Measurements from ENCODE around the gene MCAM.

Gene MCAM

DNA sequence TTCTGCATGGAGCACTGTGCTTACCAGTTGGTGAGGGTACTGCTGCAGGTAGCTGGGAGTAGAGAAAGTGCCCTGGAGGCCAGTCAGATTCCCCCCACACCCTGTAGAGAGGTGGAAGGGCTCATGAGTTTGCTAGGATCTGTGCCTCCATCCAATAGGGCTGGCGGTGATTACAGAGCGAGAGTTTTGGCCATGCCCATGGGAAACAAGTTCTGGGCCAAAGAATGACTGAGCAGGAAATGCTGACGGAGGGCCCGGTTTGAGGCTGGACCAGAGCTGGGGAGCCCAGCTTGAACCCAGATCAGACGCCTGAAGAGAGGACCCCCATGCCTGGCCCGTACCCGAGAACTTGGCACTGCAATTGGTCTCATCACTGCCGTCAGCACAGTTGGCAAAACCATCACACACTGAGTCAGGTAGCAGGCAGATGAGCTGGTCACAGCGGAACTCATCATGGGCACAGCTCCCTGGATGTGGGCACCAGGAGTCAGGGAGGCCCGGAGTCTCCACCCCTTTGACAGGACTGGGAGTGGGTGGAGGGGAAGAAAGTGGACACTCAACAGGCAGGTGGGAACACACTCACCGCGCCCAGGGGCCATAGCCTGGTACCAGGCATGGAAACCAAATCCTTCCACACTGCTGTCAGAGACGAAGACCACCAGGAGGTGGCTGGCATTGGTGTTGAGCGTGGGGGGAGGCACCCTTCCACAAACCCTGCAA is 27.5 kb upstream of the MCAM start:
- no peak for DNase-seq

DNA sequence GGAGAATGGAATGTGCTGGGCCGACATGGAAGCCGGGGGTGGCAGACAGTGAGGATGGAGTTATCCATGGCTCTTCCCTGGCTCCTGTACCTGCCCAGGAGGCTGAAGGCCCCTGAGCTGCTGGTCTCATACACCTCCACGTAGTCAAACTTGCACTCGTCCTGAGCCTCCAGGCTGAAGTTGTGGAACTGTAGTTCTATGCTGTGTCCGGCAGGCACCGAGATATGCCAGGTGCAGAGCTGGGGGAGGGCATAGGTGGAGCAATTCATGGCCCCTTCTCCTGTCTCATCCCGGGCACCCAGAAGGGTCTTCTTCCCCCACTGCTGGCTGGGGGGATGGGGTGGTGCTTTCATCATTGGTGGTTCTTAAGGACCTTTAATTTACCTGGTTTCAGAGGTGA is 26.8 kb upstream of the MCAM start:
- no peak for DNase-seq

DNA sequence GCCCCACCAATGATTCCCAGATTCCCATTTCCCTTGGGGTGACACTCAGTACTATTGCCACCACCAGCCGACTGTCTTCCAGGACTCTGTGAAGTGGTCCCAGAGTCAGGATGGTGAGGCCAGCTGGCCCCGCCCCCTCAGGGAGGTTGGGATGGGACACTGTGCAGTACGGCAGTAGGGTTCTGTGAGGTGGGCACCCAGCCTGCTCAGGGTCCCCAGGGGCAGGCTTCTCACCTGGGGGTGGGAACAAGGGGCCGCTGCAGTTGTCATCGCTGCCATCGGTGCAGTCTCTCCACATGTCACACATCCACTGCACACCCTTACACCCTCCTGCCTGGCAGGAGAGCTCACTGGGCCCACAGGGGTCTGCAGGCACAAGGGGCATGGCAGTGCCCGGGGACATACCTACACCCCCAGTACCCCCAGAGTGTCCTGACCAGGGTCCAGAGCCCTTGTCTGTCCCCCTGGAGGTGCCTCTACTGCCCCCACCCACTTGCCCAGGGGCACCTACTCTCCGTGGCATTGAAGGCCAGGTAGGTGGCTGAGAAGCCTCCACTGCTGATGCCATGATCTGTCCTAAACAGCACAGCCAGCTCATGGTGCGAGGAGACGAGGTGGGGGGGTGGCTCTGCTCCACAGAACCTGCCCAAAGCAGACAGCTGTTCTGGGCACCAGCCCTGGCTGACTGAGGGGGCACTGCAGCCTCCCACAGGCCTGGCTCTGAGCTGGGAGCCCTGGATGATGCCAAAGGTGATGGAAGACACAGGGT is 25.6 kb upstream of the MCAM start:
- no peak for DNase-seq

- no peak for DNase-seq
Observed at GRCh38 chr11:119342023-119342300, 25.0 kb upstream of the MCAM start.

DNA sequence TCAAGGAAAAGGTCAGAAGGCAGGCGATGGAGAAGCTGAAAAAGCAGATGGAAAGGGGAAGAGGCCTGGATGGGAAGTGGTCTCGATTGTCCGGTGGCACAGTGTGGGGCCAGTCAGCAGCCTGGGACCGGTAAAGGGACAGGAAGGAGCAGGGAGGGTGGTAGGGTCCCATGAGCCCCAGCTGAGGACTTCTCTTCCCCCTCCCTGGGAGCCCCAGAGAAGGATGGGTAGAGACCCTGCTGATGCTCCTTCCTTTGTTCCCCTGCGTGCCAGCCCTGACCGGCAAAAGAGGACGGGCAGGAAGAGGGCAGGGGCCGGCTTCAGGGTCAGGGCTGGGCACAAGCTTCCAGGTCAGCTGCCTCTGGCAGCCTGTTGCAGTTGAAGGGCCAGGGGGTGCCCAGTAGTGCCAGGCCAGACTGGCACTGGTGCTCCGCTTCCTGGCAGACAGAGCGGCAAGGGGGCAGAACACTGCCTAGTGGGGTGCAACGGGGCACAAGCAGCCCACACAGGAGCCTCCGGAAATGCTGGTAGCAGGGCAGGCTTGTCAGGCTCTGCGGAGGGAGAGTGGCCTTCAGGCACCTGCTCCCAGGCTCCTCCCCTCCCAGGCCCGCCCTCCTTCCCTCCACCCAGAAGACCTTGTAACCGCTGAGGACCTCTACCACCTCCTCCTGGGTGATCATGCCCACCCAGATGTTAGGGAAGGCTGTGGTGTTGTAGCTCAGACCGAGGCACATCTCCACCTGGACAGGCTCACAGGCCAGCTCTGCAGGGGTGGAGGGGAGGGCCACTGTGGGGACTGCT is 24.5 kb upstream of the MCAM start:
- no peak for DNase-seq

- no peak for DNase-seq
Observed at GRCh38 chr11:119340335-119341221, 23.6 kb upstream of the MCAM start, which contains the start of gene C1QTNF5. Gene C1QTNF5, minus strand, starts transcription at chr11:119340883. Its CDS starts 486 bp downstream, at chr11:119340397.

- peak in 2 of 4 experiments; percentile 21 to 22 for DNase-seq
Observed at GRCh38 chr11:119339589-119340334, 22.8 kb upstream of the MCAM start.

GRCh38 chr11:119338965-119339588 is 22.1 kb upstream of the MCAM start:
- no peak for DNase-seq

GRCh38 chr11:119338318-119338890 is 21.5 kb upstream of the MCAM start:
- DNase-seq = peak in 3 of 4 experiments; percentile 23 to 53 (median 25)

- DNase-seq = no peak
Observed at GRCh38 chr11:119337581-119338317, 20.8 kb upstream of the MCAM start.

DNA sequence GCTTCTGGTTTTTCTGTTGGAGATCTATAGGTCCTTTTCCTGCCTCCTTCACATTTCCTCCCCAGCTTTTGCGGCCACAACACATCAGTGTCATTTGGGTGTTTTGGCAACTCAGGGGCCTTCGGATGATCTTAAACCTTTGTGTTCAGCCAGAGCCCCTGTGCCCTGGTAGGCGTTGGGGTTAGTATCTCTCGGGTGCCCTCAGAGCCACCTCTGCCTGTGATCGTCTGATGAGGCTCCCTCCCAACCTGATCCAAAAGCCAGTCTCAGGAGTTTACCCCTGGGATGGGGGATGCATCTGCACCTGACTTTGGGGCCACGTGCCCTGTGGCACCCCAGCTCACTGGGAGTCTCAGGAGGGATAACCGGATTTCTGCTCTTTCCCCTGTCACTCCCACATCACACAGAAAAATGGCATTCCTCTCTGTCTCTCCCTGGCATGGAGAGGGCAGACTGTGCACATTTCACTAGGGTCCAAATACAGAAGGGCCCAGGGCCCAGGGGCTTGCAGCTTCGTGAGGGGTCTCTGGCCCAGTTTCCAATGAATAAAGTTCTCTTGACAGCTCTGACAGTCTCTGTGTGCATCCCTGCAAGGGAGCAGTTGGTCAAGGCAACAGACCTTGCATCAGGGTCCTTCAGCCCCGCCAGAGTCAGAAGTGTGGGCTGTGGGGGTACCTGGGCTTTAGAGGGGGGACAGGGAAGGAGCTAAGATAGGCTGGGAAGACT is 20.0 kb upstream of the MCAM start:
- no peak for DNase-seq

GRCh38 chr11:119335655-119336543 is 19.0 kb upstream of the MCAM start:
- no peak for DNase-seq

DNA sequence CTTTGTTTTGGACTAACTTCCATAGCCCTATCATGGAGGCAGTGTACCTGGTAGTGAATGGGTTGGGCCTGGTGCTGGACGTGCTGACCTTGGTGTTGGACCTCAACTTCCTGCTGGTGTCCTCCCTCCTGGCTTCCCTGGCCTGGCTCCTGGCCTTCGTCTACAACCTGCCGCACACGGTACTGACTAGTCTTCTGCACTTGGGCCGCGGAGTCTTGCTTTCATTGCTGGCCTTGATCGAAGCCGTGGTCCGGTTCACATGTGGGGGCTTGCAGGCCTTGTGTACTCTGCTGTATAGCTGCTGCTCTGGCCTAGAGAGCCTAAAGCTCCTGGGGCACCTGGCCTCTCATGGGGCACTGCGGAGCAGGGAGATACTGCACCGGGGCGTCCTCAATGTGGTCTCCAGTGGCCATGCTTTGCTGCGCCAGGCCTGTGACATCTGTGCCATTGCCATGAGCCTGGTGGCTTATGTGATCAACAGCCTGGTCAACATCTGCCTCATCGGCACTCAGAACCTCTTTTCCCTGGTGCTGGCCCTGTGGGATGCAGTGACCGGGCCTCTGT is 18.2 kb upstream of the MCAM start:
- no peak for DNase-seq

DNA sequence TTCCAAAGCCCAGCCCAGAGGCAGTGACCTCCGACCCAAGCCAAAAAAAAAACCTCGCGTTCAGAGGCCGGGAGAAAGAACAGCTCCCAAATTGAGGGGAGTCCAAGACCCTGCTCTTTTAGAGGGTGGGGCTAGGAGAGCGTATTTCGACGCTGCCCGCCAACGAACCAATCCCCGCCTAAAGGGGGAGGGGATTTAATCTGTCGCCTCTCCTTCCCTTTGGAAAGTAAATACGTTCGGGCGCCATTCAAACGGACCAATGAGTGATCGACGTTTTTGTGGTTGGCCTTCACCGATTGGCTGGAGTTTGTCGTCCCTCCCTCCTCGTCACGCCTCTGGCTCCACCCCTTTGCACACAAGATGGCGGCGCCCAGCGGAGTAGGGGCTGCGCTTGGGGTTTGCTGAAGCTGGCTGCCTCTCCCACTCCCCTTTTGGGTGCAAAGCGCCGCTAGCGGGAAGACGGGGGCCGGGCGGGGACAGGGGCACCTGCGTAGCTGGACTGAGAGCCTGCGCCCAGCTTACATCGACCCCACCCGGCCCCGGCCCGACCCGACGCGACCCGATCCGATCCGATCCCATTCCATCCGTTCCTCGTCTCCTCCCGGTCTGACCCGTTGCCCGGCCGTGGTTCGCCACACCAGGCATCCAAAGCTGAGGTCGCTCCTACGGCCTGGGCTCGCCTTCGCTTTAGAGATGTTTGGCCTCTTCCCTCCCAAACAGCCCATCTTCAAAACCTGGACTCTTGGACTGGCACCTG is 17.4 kb upstream of the MCAM start, which contains the start of gene RNF26:
RNF26 (plus strand) TSS at position 354 of the 757 bp plus-strand sequence. CDS start 596 bp downstream, outside the sequence.
- DNase-seq = peak; percentile 68 to 88 (median 78)

DNA sequence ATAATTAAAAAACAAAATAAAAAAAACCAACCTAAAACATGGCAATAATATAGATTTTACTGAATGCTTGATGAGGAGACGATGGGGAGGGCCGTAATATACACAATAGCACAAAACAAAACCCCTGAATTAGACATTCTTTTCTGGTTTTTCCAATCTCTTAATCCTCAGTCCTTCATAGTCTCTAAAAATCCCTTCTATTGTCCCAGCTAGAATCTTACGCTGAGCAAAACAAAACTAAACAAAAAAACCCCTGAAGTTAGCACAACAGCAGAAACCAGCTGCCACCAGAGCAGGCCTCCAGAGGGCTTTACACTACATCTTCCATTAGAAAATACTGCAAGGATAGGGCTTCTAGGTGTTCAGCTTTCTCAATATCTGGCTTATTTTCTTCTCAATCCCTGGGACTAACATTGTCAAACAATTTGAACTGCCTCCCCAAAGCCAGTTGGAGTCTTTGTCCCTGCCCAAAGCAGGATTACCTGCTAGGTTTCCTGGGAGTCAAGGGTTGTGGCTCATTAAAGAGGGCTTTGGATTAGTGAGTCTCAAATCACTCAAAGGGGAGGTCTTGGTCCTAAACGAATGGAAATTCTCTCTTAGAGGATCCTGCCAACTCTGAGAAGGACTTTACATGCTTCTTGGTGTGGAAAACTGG is 15.3 kb upstream of the MCAM start:
- DNase-seq = no peak

- no peak for DNase-seq
Observed at GRCh38 chr11:119330237-119330636, 13.3 kb upstream of the MCAM start.

GRCh38 chr11:119329320-119329719 is 12.4 kb upstream of the MCAM start:
- no peak for DNase-seq

All from activated naive CD4-positive, alpha-beta T cell (primary cell).